Memory B cell (primary cell): Measurements from ENCODE around the gene KLHL14.

ENCODE experiments used
- ATAC-seq: fragments of 150-1000 bp; cut with Tn5 transposase; 2 replicates; pipeline ENCODE4 v1.10.0; 2021; ENCODE audit warnings: low read depth, mild to moderate bottlenecking, moderate library complexity
- DNase-seq, 2 donors: peaks; one replicate each; pipeline ENCODE4 v3.0.0; 2022; ENCODE audit warnings: low spot score in 2 of 2
- H3K27ac Mint-ChIP-seq: one replicate; pipeline ENCODE4 v1.8.0; 2022; ENCODE audit warnings: mild to moderate bottlenecking, moderate library complexity, mixed read lengths
- H3K27me3 Mint-ChIP-seq: one replicate; pipeline ENCODE4 v1.8.0; 2022; ENCODE audit warnings: mixed read lengths
- H3K36me3 Mint-ChIP-seq: one replicate; pipeline ENCODE4 v1.8.0; 2022; ENCODE audit warnings: mild to moderate bottlenecking, mixed read lengths
- H3K4me1 Mint-ChIP-seq: one replicate; pipeline ENCODE4 v1.8.0; 2022; ENCODE audit warnings: mixed read lengths
- H3K4me3 Mint-ChIP-seq: one replicate; pipeline ENCODE4 v1.8.0; 2022; ENCODE audit warnings: mild to moderate bottlenecking, moderate library complexity, mixed read lengths
- H3K9me3 Mint-ChIP-seq: one replicate; pipeline ENCODE4 v1.8.0; 2022; ENCODE audit warnings: mixed read lengths

KLHL14 gene

DNA sequence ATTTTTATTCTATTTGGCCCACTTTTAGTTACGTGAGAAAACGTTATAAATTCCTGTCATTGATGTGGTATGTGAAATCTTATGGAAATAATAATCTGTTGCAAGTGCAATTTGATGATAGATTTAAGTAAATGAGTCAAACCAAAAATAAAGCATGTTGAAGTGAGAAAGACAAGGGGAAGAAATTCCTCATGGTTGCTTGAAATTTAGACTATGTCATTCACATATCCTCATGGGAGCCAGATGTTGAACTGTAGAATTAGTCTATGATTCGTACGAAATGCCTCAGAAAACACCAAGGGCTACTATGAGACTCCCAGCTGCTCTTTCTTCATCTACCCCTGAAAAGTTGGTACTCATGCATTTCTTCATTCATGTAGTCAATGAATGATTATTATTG, 55.7 kb downstream of the KLHL14 start:
- Mint-ChIP-seq H3K4me3 (no peak overlapping the region), H3K27ac (peak overlapping the region; percentile 12), H3K36me3 (peaks cover 21% of the 10 kb centered on the region), H3K9me3 (peaks cover 4% of the 10 kb centered on the region), H3K4me1 (peaks cover 23% of the 10 kb centered on the region), H3K27me3 (no peaks in the 10 kb centered on the region)
- ATAC-seq = no peak
- DNase-seq = no peak

DNA sequence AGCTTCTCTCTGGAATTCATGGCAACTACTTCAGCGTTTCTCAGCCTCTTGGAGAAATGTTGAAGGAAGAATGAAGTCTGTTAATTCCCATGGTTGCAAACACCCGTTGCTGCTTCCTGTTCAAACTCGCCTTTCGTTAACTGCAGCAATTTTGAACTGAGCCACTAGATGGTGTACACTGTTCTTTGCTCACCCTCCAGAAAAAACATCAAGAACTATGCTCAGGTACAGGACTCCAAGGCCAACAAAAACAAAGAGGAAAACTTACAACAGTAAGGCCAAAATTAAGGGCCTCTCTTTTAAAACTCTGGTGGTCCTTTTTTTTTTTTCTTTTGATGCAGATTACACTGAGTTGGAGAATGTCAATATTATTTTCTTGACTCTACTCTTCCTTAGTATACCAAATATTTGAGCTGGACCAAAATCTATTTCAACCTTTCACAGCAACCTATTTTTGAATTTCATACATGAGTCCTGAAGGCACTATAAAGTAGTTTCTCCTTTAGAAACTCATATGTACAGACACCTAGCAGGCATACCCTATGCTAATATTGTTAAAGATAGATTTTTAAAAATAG, 58.2 kb downstream of the KLHL14 start:
- Mint-ChIP-seq H3K27ac (no peak overlapping the region), H3K4me1 (peaks cover 11% of the 10 kb centered on the region), H3K9me3 (no peaks in the 10 kb centered on the region), H3K36me3 (peaks cover 4% of the 10 kb centered on the region), H3K4me3 (no peak overlapping the region), H3K27me3 (no peaks in the 10 kb centered on the region)
- DNase-seq = peak; percentile 50 to 62
- peak; percentile 93 for ATAC-seq

DNA sequence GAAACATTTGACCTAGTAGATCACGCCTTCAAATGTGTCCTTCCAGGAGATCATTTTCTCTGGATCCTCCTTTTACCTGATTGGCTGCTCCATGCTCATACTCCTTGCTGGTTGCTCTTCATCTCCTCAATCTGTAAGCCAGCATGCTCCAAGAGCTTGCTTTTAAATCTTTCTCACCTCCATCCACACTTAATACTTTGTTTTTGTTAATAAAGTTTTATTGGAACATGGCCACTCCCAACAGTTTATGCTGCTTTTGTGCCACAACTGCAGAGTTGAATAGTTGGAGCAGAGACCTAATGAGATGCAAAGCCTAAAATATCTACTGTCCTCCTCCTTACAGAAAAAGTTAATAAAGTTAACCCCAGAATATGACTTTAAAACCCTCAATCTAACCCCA, 60.0 kb downstream of the KLHL14 start:
- H3K36me3 Mint-ChIP-seq = peaks cover 3% of the 10 kb centered on the region
- H3K4me1 Mint-ChIP-seq = peaks cover 11% of the 10 kb centered on the region
- DNase-seq (no peak), ATAC-seq (no peak)
- H3K27me3 Mint-ChIP-seq = no peaks in the 10 kb centered on the region
- H3K4me3 Mint-ChIP-seq = no peak overlapping the region
- H3K27ac Mint-ChIP-seq = no peak overlapping the region
- H3K9me3 Mint-ChIP-seq = no peaks in the 10 kb centered on the region

DNA sequence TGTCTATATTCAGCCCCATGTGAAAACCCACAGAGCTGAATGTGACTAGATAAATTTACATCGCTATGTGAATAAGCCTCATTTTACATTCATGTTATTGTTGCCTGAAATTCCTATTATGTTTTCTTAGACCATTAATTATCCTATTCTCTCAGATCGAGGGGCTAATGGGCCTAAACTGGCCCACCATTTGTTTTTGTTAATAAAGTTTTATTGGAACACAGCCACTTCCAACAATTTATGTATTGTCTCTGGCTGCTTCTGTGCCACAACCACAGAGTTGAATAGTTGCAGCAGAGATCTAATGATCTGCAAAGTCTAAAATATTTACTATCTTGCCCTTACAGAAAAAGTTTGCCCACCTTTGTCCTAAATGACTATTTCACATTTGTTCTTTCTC, 61.0 kb downstream of the KLHL14 start:
- H3K9me3 Mint-ChIP-seq = no peaks in the 10 kb centered on the region
- peaks cover 6% of the 10 kb centered on the region for H3K4me1 Mint-ChIP-seq
- H3K27me3 Mint-ChIP-seq = no peaks in the 10 kb centered on the region
- DNase-seq (no peak), ATAC-seq (no peak)
- H3K36me3 Mint-ChIP-seq = peaks cover 3% of the 10 kb centered on the region
- H3K27ac Mint-ChIP-seq = no peak overlapping the region
- no peak overlapping the region for H3K4me3 Mint-ChIP-seq

DNA sequence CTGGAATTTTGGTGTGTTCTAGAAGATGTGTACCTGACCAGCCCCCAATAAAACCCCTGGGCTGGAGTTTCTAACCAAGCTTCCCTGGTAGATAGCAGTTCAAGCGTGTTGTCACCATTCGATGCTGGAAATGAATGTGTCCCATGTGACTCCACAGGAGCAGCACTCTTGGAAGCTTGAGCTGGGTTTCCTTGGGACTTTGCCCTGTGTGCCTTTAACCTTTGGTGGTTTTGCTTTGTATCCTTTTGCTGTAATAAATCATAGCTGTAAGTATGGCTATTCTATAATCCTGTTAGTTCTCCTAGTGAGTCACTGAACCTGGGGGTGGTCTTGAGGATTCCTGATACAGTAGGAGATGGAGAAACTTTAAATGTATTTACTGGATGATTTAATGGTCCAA, 65.2 kb downstream of the KLHL14 start:
- Mint-ChIP-seq H3K27me3 (no peaks in the 10 kb centered on the region), H3K9me3 (no peaks in the 10 kb centered on the region), H3K27ac (no peak overlapping the region), H3K36me3 (peaks cover 9% of the 10 kb centered on the region), H3K4me3 (no peak overlapping the region), H3K4me1 (peaks cover 21% of the 10 kb centered on the region)
- ATAC-seq = no peak
- no peak for DNase-seq

DNA sequence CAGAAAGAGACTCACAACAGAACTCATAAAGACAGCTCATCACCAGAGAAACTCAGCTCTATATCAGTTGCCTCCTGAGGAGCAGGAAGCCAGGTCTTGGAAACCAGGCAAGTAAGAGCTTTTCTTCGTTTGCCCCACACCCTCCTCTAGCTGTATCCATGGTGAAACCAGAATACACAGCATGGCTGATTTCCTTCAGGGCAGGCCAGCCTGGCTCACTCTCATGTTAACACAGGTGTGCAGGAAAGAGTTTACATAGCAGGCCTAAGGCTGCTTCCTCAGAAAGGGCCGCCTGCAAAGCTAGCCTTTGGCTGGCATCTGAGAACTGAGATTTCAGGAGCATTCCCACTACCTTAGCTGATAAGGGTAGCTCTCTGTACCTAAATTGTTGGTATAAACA, 65.7 kb downstream of the KLHL14 start:
- ATAC-seq = no peak

DNA sequence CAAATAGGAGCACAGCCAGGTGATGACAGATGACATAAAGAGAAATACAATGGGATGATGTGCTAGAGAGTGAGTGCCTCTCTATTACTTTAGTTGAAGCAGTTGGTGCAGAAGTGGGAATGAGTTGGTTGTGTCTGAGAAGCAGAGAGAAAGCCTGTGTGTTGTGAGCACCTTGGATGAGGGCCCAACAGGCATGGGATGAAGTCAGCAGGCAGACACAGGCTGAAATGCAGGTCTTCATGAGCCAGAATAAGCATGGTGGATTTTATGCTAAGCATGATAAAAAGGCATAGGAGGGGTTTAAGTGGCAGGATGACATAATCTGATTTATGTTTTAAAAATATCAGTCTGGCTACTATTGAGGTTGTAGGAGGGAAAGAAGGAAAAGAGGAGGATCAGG, 71.5 kb downstream of the KLHL14 start:
- H3K36me3 Mint-ChIP-seq = peaks cover 14% of the 10 kb centered on the region
- DNase-seq (no peak), ATAC-seq (no peak)
- peak overlapping the region; percentile 6 for H3K27ac Mint-ChIP-seq
- H3K4me1 Mint-ChIP-seq = peaks cover 28% of the 10 kb centered on the region
- H3K9me3 Mint-ChIP-seq = no peaks in the 10 kb centered on the region
- H3K4me3 Mint-ChIP-seq = no peak overlapping the region
- H3K27me3 Mint-ChIP-seq = no peaks in the 10 kb centered on the region

More for the DNA sequence above, 65.7 kb downstream of the KLHL14 start:
- Mint-ChIP-seq H3K4me1 (peaks cover 21% of the 10 kb centered on the region), H3K27ac (no peak overlapping the region), H3K9me3 (no peaks in the 10 kb centered on the region), H3K36me3 (peaks cover 9% of the 10 kb centered on the region), H3K27me3 (no peaks in the 10 kb centered on the region), H3K4me3 (no peak overlapping the region)
- no peak for DNase-seq

DNA sequence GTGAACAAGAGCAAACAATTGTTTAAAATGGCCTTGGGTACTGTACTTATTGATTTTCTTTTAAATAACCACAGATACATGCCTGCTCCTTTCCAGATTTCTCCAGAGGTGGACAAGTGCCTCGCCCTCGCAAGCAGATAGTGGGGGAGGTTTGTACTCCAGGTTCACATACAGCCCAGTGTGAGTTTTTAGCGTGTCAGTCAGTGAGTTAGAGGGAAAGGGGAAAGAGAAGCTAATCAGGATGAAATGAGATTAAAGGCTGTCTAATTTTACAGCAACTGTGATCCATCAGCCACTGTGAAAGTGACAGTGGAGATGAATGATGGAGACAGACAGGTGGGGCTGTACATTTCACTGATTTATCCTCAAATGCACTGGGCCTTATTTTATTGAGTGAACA, 74.7 kb downstream of the KLHL14 start:
- Mint-ChIP-seq H3K9me3 (no peaks in the 10 kb centered on the region), H3K27ac (no peak overlapping the region), H3K4me1 (peaks cover 15% of the 10 kb centered on the region), H3K4me3 (no peak overlapping the region), H3K36me3 (peaks cover 25% of the 10 kb centered on the region), H3K27me3 (no peaks in the 10 kb centered on the region)
- no peak for DNase-seq
- no peak for ATAC-seq

DNA sequence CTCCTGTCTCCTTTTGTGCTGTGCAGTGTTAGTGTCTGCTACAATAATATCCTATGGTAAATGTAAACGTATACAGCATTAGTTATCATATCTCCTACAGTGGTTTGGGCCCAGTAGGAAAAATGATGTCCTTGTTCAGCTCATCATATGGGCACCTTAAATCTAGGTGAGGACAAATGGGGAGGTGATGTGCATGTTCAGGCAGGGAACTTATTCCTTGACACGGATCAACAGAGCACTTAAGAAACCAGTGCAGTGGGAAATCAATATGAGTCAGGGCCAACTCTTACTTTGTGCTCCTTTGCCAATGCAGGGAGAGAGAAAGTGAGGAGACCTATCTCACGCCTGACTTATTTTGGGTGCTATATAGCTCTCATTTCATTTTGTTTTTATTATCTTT, 76.4 kb downstream of the KLHL14 start:
- H3K9me3 Mint-ChIP-seq = no peaks in the 10 kb centered on the region
- H3K4me3 Mint-ChIP-seq = no peak overlapping the region
- no peaks in the 10 kb centered on the region for H3K27me3 Mint-ChIP-seq
- H3K27ac Mint-ChIP-seq = peak overlapping the region; percentile 40
- no peak for DNase-seq
- peaks cover 11% of the 10 kb centered on the region for H3K4me1 Mint-ChIP-seq
- no peak for ATAC-seq
- peaks cover 28% of the 10 kb centered on the region for H3K36me3 Mint-ChIP-seq

DNA sequence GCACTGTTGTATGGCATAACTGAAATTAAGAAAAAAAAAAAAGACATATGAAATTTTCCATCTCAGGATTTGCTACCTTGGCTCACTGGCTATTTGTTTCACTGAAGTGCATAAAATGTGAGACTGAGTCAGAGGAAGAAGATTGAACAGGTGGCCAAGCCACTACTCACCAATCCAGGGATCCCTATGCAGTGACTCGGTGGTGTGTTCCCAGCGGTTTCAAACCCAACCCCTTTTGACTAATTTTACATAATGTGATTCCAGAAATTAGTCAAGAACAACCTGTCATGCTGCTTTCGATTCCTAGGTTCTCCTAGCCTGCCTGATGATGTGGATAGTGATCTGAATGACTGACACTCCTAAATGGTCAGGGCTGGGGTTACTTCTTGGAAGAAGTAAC, 77.3 kb downstream of the KLHL14 start:
- no peak overlapping the region for H3K27ac Mint-ChIP-seq
- peaks cover 24% of the 10 kb centered on the region for H3K36me3 Mint-ChIP-seq
- no peaks in the 10 kb centered on the region for H3K9me3 Mint-ChIP-seq
- H3K27me3 Mint-ChIP-seq = no peaks in the 10 kb centered on the region
- H3K4me1 Mint-ChIP-seq = peaks cover 4% of the 10 kb centered on the region
- no peak for ATAC-seq
- H3K4me3 Mint-ChIP-seq = no peak overlapping the region
- no peak for DNase-seq

DNA sequence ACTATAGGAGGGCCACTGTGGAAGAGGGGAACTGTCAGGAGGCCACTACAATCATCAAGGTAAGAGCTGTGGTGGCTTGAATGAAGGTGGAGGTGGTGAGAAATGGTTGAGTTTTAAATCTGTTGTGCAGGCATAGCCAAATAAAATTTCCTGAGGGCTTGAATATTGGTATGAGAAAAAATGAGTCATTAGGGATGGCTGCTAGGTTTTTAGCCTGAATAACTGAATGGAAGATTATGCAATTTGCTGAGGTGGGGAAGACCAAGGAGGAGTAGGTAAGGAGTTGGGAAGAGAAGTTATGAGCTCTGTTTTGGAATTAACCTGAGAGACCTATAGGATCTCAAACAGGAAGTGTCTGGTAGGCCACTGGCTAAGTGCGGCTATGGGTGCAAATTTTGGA, 84.0 kb downstream of the KLHL14 start:
- H3K27me3 Mint-ChIP-seq = no peaks in the 10 kb centered on the region
- ATAC-seq (no peak), DNase-seq (no peak)
- H3K9me3 Mint-ChIP-seq = no peaks in the 10 kb centered on the region
- peaks cover 12% of the 10 kb centered on the region for H3K36me3 Mint-ChIP-seq
- H3K27ac Mint-ChIP-seq = no peak overlapping the region
- no peak overlapping the region for H3K4me3 Mint-ChIP-seq
- no peaks in the 10 kb centered on the region for H3K4me1 Mint-ChIP-seq

DNA sequence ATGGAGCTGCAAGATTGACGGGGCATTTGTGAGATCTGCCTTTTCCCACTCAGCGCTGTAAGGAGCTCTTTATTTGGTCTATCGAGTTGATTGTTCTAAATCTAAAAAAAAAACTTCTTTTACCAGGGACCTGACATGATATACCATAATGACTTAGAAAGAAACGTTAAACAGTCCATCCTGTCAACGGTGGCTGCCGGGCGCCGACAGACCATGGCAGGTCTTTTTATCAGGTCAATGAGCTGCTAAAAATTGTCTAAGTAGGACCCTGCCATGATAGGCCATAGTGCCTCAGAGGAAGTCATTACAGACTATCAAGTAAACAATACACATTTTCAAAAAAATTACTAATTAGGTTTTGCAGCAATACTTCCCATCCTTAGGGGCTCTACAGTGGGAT, 87.9 kb downstream of the KLHL14 start:
- Mint-ChIP-seq H3K36me3 (peaks cover 15% of the 10 kb centered on the region), H3K27ac (no peak overlapping the region), H3K4me3 (no peak overlapping the region), H3K27me3 (no peaks in the 10 kb centered on the region), H3K9me3 (no peaks in the 10 kb centered on the region), H3K4me1 (no peaks in the 10 kb centered on the region)
- DNase-seq = no peak
- no peak for ATAC-seq

DNA sequence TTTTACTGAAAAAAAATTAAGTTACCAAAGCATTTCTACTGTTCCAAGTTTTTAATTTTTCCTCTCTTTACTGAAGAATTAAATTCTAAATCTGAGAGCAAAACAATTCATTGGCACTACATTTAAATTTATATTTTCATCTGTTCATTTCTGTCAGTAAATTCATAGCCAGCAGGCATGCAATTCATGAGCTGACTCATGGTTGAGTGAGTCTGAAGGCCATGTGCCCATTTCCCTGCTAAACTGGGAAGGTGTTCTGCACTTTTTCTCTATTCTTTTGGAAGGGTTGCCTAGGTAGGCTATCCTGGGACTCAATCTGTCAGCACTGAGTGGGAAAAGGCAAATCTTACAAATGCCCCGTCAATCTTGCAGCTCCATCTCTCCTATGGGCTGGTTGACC, 88.7 kb downstream of the KLHL14 start:
- H3K9me3 Mint-ChIP-seq = no peaks in the 10 kb centered on the region
- H3K27me3 Mint-ChIP-seq = no peaks in the 10 kb centered on the region
- no peak overlapping the region for H3K4me3 Mint-ChIP-seq
- peaks cover 19% of the 10 kb centered on the region for H3K36me3 Mint-ChIP-seq
- no peak overlapping the region for H3K27ac Mint-ChIP-seq
- H3K4me1 Mint-ChIP-seq = no peaks in the 10 kb centered on the region
- DNase-seq = no peak
- ATAC-seq = no peak

DNA sequence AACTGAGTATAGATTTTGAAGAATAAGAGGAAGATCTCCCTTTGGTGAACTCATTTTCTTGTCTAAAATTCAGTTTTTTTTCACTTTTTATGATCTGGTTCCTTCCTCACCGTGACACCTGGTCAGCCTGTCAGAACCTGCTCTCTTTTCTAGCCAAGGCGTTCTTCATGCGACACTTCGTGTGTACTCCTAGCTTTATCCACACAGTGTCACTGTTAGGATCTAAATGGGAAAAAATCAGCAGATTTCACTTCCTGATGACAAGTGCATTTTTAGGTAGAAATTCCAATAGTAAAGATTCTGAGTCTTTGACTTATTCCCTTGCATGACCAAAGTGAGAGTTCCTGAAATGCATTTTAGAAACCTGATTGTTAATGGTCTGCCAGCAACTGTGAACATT, 89.8 kb downstream of the KLHL14 start:
- Mint-ChIP-seq H3K9me3 (no peaks in the 10 kb centered on the region), H3K4me3 (no peak overlapping the region), H3K4me1 (no peaks in the 10 kb centered on the region), H3K27ac (no peak overlapping the region), H3K27me3 (no peaks in the 10 kb centered on the region), H3K36me3 (peaks cover 24% of the 10 kb centered on the region)
- ATAC-seq (no peak), DNase-seq (no peak)

DNA sequence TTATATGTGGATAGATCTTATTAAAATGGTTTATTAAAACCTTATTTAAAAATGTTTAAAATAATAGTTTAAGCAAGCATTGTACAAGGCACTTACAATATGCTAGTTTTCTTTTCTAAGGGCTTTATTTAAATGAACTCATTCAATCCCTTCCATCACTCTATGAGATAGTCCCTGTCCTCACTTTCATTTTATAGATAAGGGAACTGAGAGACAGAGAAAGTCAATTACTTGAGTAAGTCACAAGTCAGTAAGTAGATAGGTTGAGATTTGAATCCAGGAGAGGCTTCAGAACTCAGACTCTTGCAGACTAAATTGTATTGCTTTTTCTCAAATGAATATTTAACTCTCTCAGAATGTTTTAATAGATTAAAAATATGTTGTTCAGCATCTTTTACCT, 95.2 kb downstream of the KLHL14 start:
- ATAC-seq = no peak
- Mint-ChIP-seq H3K27me3 (no peaks in the 10 kb centered on the region), H3K9me3 (no peaks in the 10 kb centered on the region), H3K4me3 (no peak overlapping the region), H3K27ac (no peak overlapping the region), H3K36me3 (peaks cover 40% of the 10 kb centered on the region), H3K4me1 (no peaks in the 10 kb centered on the region)
- no peak for DNase-seq
